ENCODE measurements around the gene PHF1. TPM values are rescaled to one million over a fixed set of nuclear protein-coding genes. Genes with fewer than 3 reads are reported as not detected.
A peak's percentile ranks its signal among the peaks of the same experiment; 100 is the strongest.

PHF1 gene
- total RNA-seq, 4 donors from 2014 or later: 40.8 to 56.5 (median 48.9) TPM

- ATAC-seq (ENCODE audit: low FRiP score) (peak; percentile 99), DNase-seq (ENCODE audit: low spot score) (peak; percentile 81)
- no peak for TF ChIP-seq CTCF (IDR thresholded peaks at IDR 0.05)
Measured at GRCh38 chr6:33454009-33454946, 43.5 kb downstream of the PHF1 start, which contains the start of gene ZBTB9. Gene ZBTB9 (plus strand): TSS chr6:33454576. CDS start chr6:33455101, 525 bp downstream.

- DNase-seq (ENCODE audit: low spot score): no peak
- no peak for ATAC-seq (ENCODE audit: low FRiP score)
- no peak for TF ChIP-seq CTCF (IDR thresholded peaks at IDR 0.05)
Measured at GRCh38 chr6:33455051-33455450, 44.2 kb downstream of the PHF1 start.

- DNase-seq (ENCODE audit: low spot score): no peak
- no peak for ATAC-seq (ENCODE audit: low FRiP score)
- TF ChIP-seq CTCF (IDR thresholded peaks at IDR 0.05): no peak
Measured at GRCh38 chr6:33456156-33456555, 45.3 kb downstream of the PHF1 start.

GRCh38 chr6:33458676-33459075, 47.9 kb downstream of the PHF1 start:
- DNase-seq (ENCODE audit: low spot score) (no peak), ATAC-seq (ENCODE audit: low FRiP score) (no peak)
- TF ChIP-seq CTCF (IDR thresholded peaks at IDR 0.05): no peak

GRCh38 chr6:33459226-33459625, 48.4 kb downstream of the PHF1 start:
- DNase-seq (ENCODE audit: low spot score) (no peak), ATAC-seq (ENCODE audit: low FRiP score) (no peak)
- TF ChIP-seq CTCF (IDR thresholded peaks at IDR 0.05): no peak

Small RNA genes lying within 50 kb of the gene (small RNA-seq; reads per million reads assigned to genes)
- not detected for gene RPL35AP4
- gene ZBTB9: not detected

Other genes with a start within 250 kb of the PHF1 start
- 1 to 10 TPM in 1 of 4 donors, under 1 TPM in 3; 0.13 to 1.3 (median 0.53) TPM for gene COL11A2, start 218.5 kb upstream of the PHF1 start, total RNA-seq
- 10 to 100 TPM; 19.9 to 35.9 (median 22.7) TPM for gene RXRB, start 210.3 kb upstream of the PHF1 start, total RNA-seq
- gene SLC39A7, start 210.1 kb upstream of the PHF1 start, total RNA-seq: 10 to 100 TPM; 57.5 to 82.8 (median 70.1) TPM
- 10 to 100 TPM in 2 of 4 donors, 1 to 10 TPM in 2; 6.9 to 13.6 (median 11.0) TPM for gene HSD17B8, start 206.4 kb upstream of the PHF1 start, total RNA-seq
- gene RING1, start 202.5 kb upstream of the PHF1 start, total RNA-seq: 10 to 100 TPM; 13.1 to 20.1 (median 15.7) TPM
- gene VPS52, start 139.1 kb upstream of the PHF1 start, total RNA-seq: 10 to 100 TPM; 20.2 to 54.5 (median 34.3) TPM
- 1,000 to 10,000 TPM; 2,708 to 4,129 (median 3,024) TPM for gene RPS18, start 138.9 kb upstream of the PHF1 start, total RNA-seq
- 10 to 100 TPM in 1 of 4 donors, 1 to 10 TPM in 3; 6.7 to 15.9 (median 7.9) TPM for gene B3GALT4, start 133.9 kb upstream of the PHF1 start, total RNA-seq
- gene WDR46, start 121.8 kb upstream of the PHF1 start, total RNA-seq: 100 to 1,000 TPM in 1 of 4 donors, 10 to 100 TPM in 3; 49.7 to 103 (median 54.3) TPM
- 10 to 100 TPM; 16.0 to 30.8 (median 23.1) TPM for gene PFDN6, start 121.4 kb upstream of the PHF1 start, total RNA-seq
- gene RGL2, start 112.1 kb upstream of the PHF1 start, total RNA-seq: 10 to 100 TPM; 28.7 to 81.2 (median 41.7) TPM
- gene TAPBP, start 96.9 kb upstream of the PHF1 start, total RNA-seq: 10 to 100 TPM; 50.2 to 90.5 (median 69.1) TPM
- gene ZBTB22, start 93.3 kb upstream of the PHF1 start, total RNA-seq: 10 to 100 TPM; 10.7 to 15.3 (median 11.6) TPM
- 10 to 100 TPM; 33.4 to 65.2 (median 42.5) TPM for gene DAXX, start 88.1 kb upstream of the PHF1 start, total RNA-seq
- 10 to 100 TPM in 1 of 4 donors, 1 to 10 TPM in 1, under 1 TPM in 2; 0.25 to 10.8 (median 3.1) TPM for gene KIFC1, start 19.2 kb upstream of the PHF1 start, total RNA-seq
- gene CUTA, start 7.1 kb downstream of the PHF1 start, total RNA-seq: 100 to 1,000 TPM in 2 of 4 donors, 10 to 100 TPM in 2; 57.1 to 107 (median 98.1) TPM
- gene SYNGAP1, start 9.1 kb downstream of the PHF1 start, total RNA-seq: 10 to 100 TPM in 3 of 4 donors, 1 to 10 TPM in 1; 8.8 to 12.3 (median 10.3) TPM
- gene ZBTB9, start 43.6 kb downstream of the PHF1 start, total RNA-seq: 1 to 10 TPM; 1.4 to 8.6 (median 5.7) TPM
- gene BAK1, start 169.3 kb downstream of the PHF1 start, total RNA-seq: 10 to 100 TPM in 3 of 4 donors, 1 to 10 TPM in 1; 6.9 to 22.7 (median 10.9) TPM
- 10 to 100 TPM; 25.7 to 62.0 (median 35.9) TPM for gene ITPR3, start 210.3 kb downstream of the PHF1 start, total RNA-seq